SK-MEL-5 (cell line): Measurements from ENCODE around the gene PSMB11. TPM values are rescaled to one million over a fixed set of nuclear protein-coding genes. Genes with fewer than 3 reads are reported as not detected.

Source experiments
- DNase-seq: peaks from one replicate; pipeline ENCODE4 v3.0.0-alpha.2; 2016; ENCODE audit warnings: low read depth, low spot score
- in situ Hi-C: cut with HindIII; loops from 2 replicates; pipeline ENCODE4 v1.10.0; 2016; ENCODE audit warnings: low sequenced_read_pairs, high pct_unique_total_duplicates, low pct_unique_long_range_greater_than_20kb
- total RNA-seq: library from RNA; depleted of rRNA; stranded (reverse); fragments of >200 nt; shearing (Covaris generic); gene quantifications from 2 replicates; pipeline ENCODE4 v1.2.3, GENCODE V29; 2014; rRNA removed

PSMB11 gene
- total RNA-seq, 1 experiment from 2014 or later: not detected

DNA sequence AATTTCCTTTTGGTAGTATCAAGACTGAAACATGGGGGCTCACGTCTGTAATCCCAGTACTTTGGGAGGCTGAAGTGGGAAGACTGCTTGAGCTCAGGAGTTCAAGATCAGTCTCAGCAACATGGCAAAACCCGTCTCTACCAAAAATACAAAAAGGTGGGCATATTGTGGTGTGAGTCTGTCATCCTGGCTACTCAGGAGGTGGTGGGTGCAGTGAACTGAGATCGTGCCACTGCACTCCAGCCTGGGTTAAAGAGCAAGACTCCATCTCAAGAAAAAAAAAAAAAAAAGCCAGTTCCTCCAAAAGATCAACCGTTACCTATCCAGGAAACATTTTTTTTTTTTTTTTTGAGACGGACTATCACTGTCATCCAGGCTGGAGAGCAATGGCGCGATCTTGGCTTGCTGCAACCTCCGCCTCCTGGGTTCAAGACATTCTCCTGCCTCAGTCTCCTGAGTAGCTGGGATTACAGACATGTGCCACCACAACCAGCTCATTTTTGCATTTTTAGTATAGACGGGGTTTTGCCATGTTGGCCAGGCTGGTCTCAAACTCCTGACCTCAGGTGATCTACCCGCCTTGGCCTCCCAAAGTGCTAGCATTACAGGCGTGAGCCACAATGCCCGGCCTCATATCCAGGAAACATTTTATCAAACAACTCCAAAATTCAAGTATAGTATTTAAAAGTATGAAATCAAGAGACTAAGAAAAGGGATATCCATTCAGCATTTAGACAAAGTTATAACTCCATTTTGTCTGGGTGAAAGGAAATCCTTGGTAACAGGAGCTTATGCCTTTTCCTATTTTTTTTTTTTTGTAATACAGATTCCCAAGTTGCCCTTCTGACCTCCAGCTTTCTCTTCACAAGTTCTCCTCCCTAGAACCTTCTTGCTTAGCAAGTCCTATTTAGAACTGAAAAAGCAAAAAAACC lies 49.5 kb downstream of the PSMB11 start:
- in situ Hi-C loops: no loop called here
- no peak for DNase-seq

DNA sequence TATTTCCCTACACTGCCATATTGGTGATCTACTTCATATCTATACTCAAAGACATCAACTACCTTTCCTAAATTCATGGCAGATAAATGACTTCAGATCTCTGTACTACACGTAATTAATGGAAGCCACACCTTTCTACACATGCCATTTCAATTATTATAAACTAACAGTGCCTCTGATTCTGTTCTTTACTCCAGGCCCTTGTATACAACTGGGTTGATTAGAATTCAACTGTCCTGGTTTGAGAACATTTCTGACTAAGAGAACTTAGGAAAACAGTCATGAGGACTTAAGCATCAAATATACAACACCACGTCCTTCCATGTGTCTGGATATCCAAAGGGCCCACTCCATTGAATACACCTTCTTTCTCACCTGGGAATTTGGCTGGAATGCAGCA lies 51.1 kb downstream of the PSMB11 start:
- in situ Hi-C loops: no loop called here
- DNase-seq: no peak

DNA sequence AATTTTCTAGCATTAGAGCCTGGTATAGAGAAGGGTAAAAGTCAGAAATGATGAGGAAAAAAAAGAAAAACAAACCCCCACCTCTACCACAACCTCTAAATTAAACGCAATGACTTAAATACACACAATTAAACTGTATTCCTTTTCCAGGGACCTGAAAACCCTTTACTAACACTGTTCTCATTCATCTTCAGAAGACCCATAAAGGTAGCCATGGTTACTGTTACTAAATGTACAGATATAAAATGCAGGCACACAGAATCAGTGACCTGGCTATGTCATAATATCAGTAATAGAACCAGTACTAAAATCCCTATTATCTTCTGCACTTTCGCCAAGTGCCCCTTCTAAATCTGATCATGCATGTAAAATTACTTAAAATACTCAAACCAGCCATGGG lies 51.5 kb downstream of the PSMB11 start:
- in situ Hi-C loops: no loop called here
- DNase-seq: no peak

Other genes with a start within 250 kb of the PSMB11 start
- 0.82 and 1.5 TPM in 2 replicates for gene SLC7A7, start 226.8 kb upstream of the PSMB11 start, total RNA-seq
- gene MRPL52, start 212.3 kb upstream of the PSMB11 start, total RNA-seq: 43.9 and 65.2 TPM in 2 replicates
- 138 and 143 TPM in 2 replicates for gene MMP14, start 205.6 kb upstream of the PSMB11 start, total RNA-seq
- gene LRP10, start 170.5 kb upstream of the PSMB11 start, total RNA-seq: 31.6 and 31.9 TPM in 2 replicates
- gene REM2, start 159.0 kb upstream of the PSMB11 start, total RNA-seq: not detected in 2 replicates
- 62.7 and 63.2 TPM in 2 replicates for gene RBM23, start 123.1 kb upstream of the PSMB11 start, total RNA-seq
- 62.8 and 66.6 TPM in 2 replicates for gene PRMT5, start 112.8 kb upstream of the PSMB11 start, total RNA-seq
- 32.5 and 34.2 TPM in 2 replicates for gene HAUS4, start 85.1 kb upstream of the PSMB11 start, total RNA-seq
- 8.5 and 9.5 TPM in 2 replicates for gene AJUBA, start 59.7 kb upstream of the PSMB11 start, total RNA-seq
- 8.2 and 11.6 TPM in 2 replicates for gene C14orf93, start 32.1 kb upstream of the PSMB11 start, total RNA-seq
- gene PSMB5, start 7.3 kb upstream of the PSMB11 start, total RNA-seq: 162 and 165 TPM in 2 replicates
- 0.96 and 1.1 TPM in 2 replicates for gene CDH24, start 15.3 kb downstream of the PSMB11 start, total RNA-seq
- 69.7 and 83.0 TPM in 2 replicates for gene ACIN1, start 52.9 kb downstream of the PSMB11 start, total RNA-seq
- gene C14orf119, start 53.3 kb downstream of the PSMB11 start, total RNA-seq: 65.5 and 70.6 TPM in 2 replicates
- not detected in 2 replicates for gene CIROP, start 62.8 kb downstream of the PSMB11 start, total RNA-seq
- gene CEBPE, start 77.0 kb downstream of the PSMB11 start, total RNA-seq: not detected in 2 replicates
- 27.8 and 30.8 TPM in 2 replicates for gene SLC7A8, start 141.4 kb downstream of the PSMB11 start, total RNA-seq
- not detected in 2 replicates for gene RNF212B, start 195.7 kb downstream of the PSMB11 start, total RNA-seq
- gene HOMEZ, start 243.9 kb downstream of the PSMB11 start, total RNA-seq: 12.8 TPM in 2 replicates